GM12892 (cell line): ENCODE results near the gene KIAA1217.

Experiments used
- POLR2A ChIP-seq: IDR thresholded peaks from 2 replicates; pipeline ENCODE4 v1.6.1; 2011; ENCODE audit warnings: low read depth, low read length, control low read depth
- POLR2AphosphoS5 ChIP-seq: IDR thresholded peaks from 2 replicates; pipeline ENCODE4 v1.6.1; 2011; ENCODE audit warnings: low read depth, low read length, control low read depth
- TAF1 ChIP-seq: IDR thresholded peaks from 2 replicates; pipeline ENCODE4 v1.6.1; 2011; ENCODE audit warnings: low read depth, mild to moderate bottlenecking, control low read depth, low read length, borderline replicate concordance

DNA sequence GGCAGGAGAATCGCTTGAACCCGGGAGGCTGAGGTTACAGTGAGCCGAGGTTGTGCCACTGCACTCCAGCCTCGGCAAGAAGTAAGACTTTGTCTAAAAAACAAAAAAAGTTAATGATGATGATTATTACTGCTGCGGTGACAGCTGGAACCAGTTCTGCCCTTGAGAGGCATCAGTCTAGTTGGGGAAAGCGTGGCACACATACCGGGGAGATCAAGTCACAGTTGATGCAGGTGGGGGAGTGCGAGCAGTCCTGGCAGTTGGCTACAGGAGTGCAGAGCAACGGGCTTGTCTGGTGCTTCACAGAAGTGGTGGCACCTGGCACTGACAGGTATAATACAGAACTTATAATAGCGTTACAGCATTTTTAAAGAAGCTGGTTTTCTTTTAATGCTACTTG lies 341.7 kb downstream of the KIAA1217 start:
- TF ChIP-seq POLR2A (no peak), POLR2AphosphoS5 (no peak), TAF1 (no peak)
